ENCODE results near the gene PSMA4.

DNA sequence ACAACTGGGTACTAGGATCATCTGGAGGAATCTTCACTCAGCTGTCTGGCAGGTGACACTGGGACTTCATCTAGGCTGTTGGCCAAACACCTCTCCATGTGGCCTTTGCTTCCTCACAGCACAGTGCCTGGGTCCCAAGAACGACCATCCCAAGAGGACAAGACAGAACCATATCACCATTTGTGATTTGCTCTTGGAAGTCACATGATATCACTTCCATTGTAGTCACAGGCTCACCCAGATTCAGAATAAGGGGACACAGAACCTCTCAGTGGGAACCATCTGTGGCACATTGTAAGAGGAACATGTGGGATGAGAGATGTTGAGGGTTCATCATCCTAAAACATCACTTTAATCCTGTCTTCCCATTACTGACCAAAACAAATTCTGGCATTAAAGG, 1.9 kb upstream of the PSMA4 start:
- TF ChIP-seq GABPA (IDR thresholded peaks at IDR 0.05; ENCODE audit: low read depth) (no peak), POLR2AphosphoS5 (IDR thresholded peaks at IDR 0.05; ENCODE audit: low read depth) (no peak), CTCF (IDR thresholded peaks at IDR 0.05; ENCODE audit: insufficient read depth, low read length) (no peak)
- TF ChIP-seq, protein P1, sequence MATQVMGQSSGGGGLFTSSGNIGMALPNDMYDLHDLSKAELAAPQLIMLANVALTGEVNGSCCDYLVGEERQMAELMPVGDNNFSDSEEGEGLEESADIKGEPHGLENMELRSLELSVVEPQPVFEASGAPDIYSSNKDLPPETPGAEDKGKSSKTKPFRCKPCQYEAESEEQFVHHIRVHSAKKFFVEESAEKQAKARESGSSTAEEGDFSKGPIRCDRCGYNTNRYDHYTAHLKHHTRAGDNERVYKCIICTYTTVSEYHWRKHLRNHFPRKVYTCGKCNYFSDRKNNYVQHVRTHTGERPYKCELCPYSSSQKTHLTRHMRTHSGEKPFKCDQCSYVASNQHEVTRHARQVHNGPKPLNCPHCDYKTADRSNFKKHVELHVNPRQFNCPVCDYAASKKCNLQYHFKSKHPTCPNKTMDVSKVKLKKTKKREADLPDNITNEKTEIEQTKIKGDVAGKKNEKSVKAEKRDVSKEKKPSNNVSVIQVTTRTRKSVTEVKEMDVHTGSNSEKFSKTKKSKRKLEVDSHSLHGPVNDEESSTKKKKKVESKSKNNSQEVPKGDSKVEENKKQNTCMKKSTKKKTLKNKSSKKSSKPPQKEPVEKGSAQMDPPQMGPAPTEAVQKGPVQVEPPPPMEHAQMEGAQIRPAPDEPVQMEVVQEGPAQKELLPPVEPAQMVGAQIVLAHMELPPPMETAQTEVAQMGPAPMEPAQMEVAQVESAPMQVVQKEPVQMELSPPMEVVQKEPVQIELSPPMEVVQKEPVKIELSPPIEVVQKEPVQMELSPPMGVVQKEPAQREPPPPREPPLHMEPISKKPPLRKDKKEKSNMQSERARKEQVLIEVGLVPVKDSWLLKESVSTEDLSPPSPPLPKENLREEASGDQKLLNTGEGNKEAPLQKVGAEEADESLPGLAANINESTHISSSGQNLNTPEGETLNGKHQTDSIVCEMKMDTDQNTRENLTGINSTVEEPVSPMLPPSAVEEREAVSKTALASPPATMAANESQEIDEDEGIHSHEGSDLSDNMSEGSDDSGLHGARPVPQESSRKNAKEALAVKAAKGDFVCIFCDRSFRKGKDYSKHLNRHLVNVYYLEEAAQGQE (IDR thresholded peaks at IDR 0.05; ENCODE audit: insufficient replicate concordance, low read depth), result no peak

All from HL-60 (cell line).